Colonic mucosa (tissue), 4 donors: ENCODE results near the gene AKR1D1. TPM values are rescaled to one million over a fixed set of nuclear protein-coding genes. Genes with fewer than 3 reads are reported as not detected.

ENCODE experiments used
- DNase-seq: peaks from one replicate; pipeline ENCODE4 v3.0.0-alpha.2; 2020
- H3K27ac ChIP-seq: fragments of 200-600 bp; one replicate; pipeline ENCODE4 v1.8.0; 2021
- H3K27me3 ChIP-seq: fragments of 200-600 bp; one replicate; pipeline ENCODE4 v1.8.0; 2021
- H3K36me3 ChIP-seq: fragments of 200-600 bp; one replicate; pipeline ENCODE4 v1.8.0; 2021
- H3K4me1 ChIP-seq: fragments of 200-600 bp; one replicate; pipeline ENCODE4 v1.8.0; 2021; ENCODE audit warnings: mild to moderate bottlenecking
- H3K4me3 ChIP-seq: fragments of 200-600 bp; one replicate; pipeline ENCODE4 v1.8.0; 2021
- H3K9ac ChIP-seq, 2 donors: one replicate each; pipeline ENCODE4 v1.7.0; 2013; ENCODE audit warnings: control low read depth in 2 of 2, low read depth in 2 of 2, low read length in 2 of 2
- H3K9me3 ChIP-seq: fragments of 200-600 bp; one replicate; pipeline ENCODE4 v1.8.0; 2021
- CTCF ChIP-seq: fragments of 200-600 bp; IDR thresholded peaks from one replicate; pipeline ENCODE4 v1.8.0; 2022; ENCODE audit warnings: antibody characterized with exemption, mild to moderate bottlenecking
- intact Hi-C: fragments of 100-400 bp; cut with DNase I; formaldehyde crosslinking; loops from one replicate; pipeline ENCODE4 v1.14.1; 2022
- total RNA-seq, 2 donors: library from RNA; stranded (reverse); fragmentation: NEBNext Ultra II Directional in 1 of 2; extraction: Animal tissue kit (Norgen Biotek cat#: 25700) in 1 of 2; gene quantifications; one replicate each; pipeline ENCODE4 v1.2.1, GENCODE V29; 2021
- donor health status: healthy.
- donor health status: DM: no; HTN: no; CAD: no.
- donor health status: DM: no; HTN: no; CAD: no.

AKR1D1 gene
- total RNA-seq, 2 donors from 2014 or later: not detected

- no peak overlapping the region for H3K9ac ChIP-seq
- H3K27me3 ChIP-seq: no peaks in the 10 kb centered on the region
- no peaks in the 10 kb centered on the region for H3K36me3 ChIP-seq
- no peaks in the 10 kb centered on the region for H3K4me1 ChIP-seq
- no peak overlapping the region for H3K27ac ChIP-seq
- no peak for DNase-seq
- no peak for TF ChIP-seq CTCF
- H3K4me3 ChIP-seq: no peak overlapping the region
- H3K9me3 ChIP-seq: no peaks in the 10 kb centered on the region
- intact Hi-C loops: no loop called here
Observed at GRCh38 chr7:138122162-138122561, 45.9 kb downstream of the AKR1D1 start.

GRCh38 chr7:138125119-138125518 lies 48.9 kb downstream of the AKR1D1 start:
- intact Hi-C loops: no loop called here
- no peak for DNase-seq

GRCh38 chr7:138125598-138126111 lies 49.4 kb downstream of the AKR1D1 start:
- H3K27ac ChIP-seq: no peak overlapping the region
- TF ChIP-seq CTCF: no peak
- H3K36me3 ChIP-seq: no peaks in the 10 kb centered on the region
- no peak for DNase-seq
- no peaks in the 10 kb centered on the region for H3K27me3 ChIP-seq
- intact Hi-C loops: no loop called here
- no peak overlapping the region for H3K4me3 ChIP-seq
- H3K9me3 ChIP-seq: no peaks in the 10 kb centered on the region
- no peak overlapping the region for H3K9ac ChIP-seq
- H3K4me1 ChIP-seq: no peaks in the 10 kb centered on the region

More at GRCh38 chr7:138125119-138125518, 48.9 kb downstream of the AKR1D1 start:
- no peak for TF ChIP-seq CTCF
- H3K9ac ChIP-seq: no peak overlapping the region
- H3K9me3 ChIP-seq: no peaks in the 10 kb centered on the region
- H3K4me3 ChIP-seq: no peak overlapping the region
- no peaks in the 10 kb centered on the region for H3K36me3 ChIP-seq
- no peaks in the 10 kb centered on the region for H3K27me3 ChIP-seq
- no peaks in the 10 kb centered on the region for H3K4me1 ChIP-seq
- no peak overlapping the region for H3K27ac ChIP-seq

- intact Hi-C loops: no loop called here
Observed at GRCh38 chr7:138126928-138127327, 50.7 kb downstream of the AKR1D1 start.

GRCh38 chr7:138127996-138128395 lies 51.7 kb downstream of the AKR1D1 start:
- Histone ChIP-seq H3K27me3 (no peaks in the 10 kb centered on the region), H3K9me3 (no peaks in the 10 kb centered on the region), H3K36me3 (no peaks in the 10 kb centered on the region), H3K9ac (no peak overlapping the region), H3K4me3 (no peak overlapping the region), H3K27ac (no peak overlapping the region), H3K4me1 (no peaks in the 10 kb centered on the region)
- intact Hi-C loops: no loop called here
- no peak for DNase-seq
- TF ChIP-seq CTCF: no peak

More at GRCh38 chr7:138126928-138127327, 50.7 kb downstream of the AKR1D1 start:
- no peak overlapping the region for H3K4me3 ChIP-seq
- H3K9me3 ChIP-seq: no peaks in the 10 kb centered on the region
- H3K4me1 ChIP-seq: no peaks in the 10 kb centered on the region
- no peaks in the 10 kb centered on the region for H3K36me3 ChIP-seq
- H3K27ac ChIP-seq: no peak overlapping the region
- no peaks in the 10 kb centered on the region for H3K27me3 ChIP-seq
- H3K9ac ChIP-seq: no peak overlapping the region
- no peak for DNase-seq
- TF ChIP-seq CTCF: no peak
